Measurements from ENCODE around the gene NPHP3. TPM values are rescaled to one million over a fixed set of nuclear protein-coding genes. Genes with fewer than 3 reads are reported as not detected.

Gene NPHP3
- total and polyA plus RNA-seq, 5 donors, result 10.7 to 15.6 (median 13.3) TPM

DNA sequence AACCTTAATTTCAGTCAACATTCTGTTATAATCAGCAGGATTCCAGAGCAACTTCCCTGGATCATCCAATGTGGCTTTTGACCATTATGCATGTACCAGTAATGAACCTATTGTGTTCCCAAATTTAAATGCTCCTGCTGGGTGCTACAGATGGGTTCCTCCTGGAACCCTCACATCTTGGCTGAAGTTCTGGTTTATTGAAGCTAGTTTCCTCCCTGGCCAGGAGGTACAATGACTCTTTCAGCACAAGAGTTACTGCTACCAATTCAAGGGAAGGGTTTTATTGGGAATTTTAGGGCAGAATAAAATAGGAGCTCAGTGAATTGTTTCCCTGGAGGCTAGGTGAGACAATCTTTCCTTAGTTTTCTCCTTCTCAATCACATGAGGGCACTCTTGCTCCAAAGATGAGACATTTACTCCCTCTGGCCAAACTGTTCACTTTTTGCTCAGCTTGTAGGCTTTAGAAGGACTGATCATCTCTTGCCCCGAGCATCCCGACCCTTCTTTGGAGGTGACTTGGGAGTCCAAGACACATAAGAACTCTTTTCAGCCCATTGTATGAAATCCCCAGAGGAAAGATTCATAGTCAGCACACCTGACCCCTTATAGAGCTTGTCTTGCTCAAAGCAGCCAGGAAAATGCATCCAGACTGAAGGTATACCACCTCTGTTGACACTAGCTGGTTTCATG lies 8.8 kb upstream of the NPHP3 start:
- DNase-seq (peak in 1 of 3 donors; percentile 19), ATAC-seq (peak; percentile 83 to 88)
- H3K4me1 ChIP-seq (ENCODE audit: control insufficient read depth, insufficient read depth, low read length), result peaks cover 3% of the 10 kb centered on the region
- no peaks in the 10 kb centered on the region for H3K9me3 ChIP-seq (ENCODE audit: control insufficient read depth, low read length)
- 7% methylated on average over 2 of the region's 2 CpGs for WGBS
- intact Hi-C loops (cut with DNase I), result loop anchor here (2.0 to 10.0 kb wide), 5 partner anchors 306 to 694 kb away; partner anchors contain the start of gene TMEM108 (in 1 of the 4)
- no peak overlapping the region for H3K4me3 ChIP-seq (ENCODE audit: low read length)
- H3K27me3 ChIP-seq (ENCODE audit: control insufficient read depth, insufficient read depth), result no peaks in the 10 kb centered on the region
- H3K27ac ChIP-seq (ENCODE audit: low read length), result no peak overlapping the region

DNA sequence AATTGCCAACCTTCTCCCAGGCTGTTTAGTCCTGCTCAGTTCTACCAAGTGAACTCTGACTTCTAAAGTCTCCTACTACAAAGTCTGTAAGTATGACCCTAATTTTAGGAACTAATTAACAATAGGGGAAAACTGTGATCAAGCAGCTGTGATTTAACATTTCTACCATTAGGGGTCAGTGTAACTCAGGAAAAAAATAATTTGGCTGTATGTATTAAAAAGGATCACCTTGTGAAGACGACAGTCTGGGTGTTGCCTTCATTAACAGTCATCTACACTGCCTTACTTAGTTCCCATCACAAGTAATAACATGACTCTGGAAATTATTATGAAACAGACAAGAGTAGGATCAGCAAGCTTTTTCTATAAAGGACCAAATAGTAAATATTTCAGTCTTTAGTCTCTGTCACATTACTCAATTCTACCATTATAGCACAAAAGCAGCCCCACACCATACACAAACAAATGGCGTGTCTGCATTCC lies 4.2 kb upstream of the NPHP3 start:
- ATAC-seq, result no peak

DNA sequence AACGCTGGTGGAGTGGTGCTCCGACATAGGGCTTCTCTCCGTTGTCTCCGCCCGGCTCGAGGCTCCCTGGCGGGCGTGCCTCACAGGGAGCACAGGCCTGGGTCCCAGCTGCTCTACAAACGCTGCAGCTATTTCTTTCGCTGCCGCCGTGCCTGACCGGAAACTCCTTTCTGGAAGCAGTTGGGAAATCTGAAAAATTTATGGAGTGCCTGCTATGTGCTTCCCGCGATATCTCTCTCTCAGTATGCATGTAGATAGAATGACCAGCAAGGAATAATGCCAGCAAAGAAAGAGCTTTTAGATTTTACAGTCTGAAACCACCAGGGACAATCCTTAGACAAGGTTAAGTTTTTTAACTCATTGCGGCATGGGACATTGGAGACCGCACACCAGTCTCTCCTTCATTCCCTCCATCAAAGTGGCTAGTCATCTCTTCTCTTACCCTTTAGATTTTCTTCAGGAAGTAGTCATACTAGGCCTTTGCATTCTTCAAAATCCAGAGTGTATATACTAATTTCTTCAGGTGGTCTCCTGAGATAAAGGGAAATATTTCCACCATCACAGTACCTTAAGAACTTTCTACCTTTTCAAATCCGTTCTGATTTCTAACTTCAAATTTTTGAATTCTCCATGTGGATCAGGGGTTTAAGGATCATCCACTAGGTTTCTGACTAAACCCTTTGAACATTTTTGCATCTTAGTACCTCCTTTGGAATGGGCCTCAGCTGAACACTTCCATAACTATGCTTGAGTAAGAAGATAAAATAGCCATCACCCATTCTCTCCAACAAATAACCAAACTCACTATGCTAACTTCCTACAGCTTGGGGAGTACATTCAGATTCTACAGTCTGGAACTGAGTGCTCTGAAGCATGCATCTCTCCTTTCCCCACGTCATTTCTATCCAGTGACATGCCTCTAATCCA lies 1.1 kb upstream of the NPHP3 start:
- no peaks in the 10 kb centered on the region for H3K9me3 ChIP-seq (ENCODE audit: control insufficient read depth, low read length)
- no peaks in the 10 kb centered on the region for H3K27me3 ChIP-seq (ENCODE audit: control insufficient read depth, insufficient read depth)
- 9% methylated on average over 19 of the region's 19 CpGs for WGBS
- H3K27ac ChIP-seq (ENCODE audit: low read length), result peak overlapping the region; percentile 80
- peak in 1 of 2 donors; percentile 0 for ATAC-seq
- no peak for DNase-seq
- H3K4me3 ChIP-seq (ENCODE audit: low read length), result peak overlapping the region; percentile 65
- intact Hi-C loops (cut with DNase I), result loop anchor here in 2 of 4 donors (10.0 kb wide), 1 partner anchor 852 kb away; the partner anchor contains the start of gene CDV3 (in 2 of the 2)
- peaks cover 4% of the 10 kb centered on the region for H3K4me1 ChIP-seq (ENCODE audit: control insufficient read depth, insufficient read depth, low read length)

More for the DNA sequence above, 4.2 kb upstream of the NPHP3 start:
- WGBS, result 18% methylated on average over 2 of the region's 2 CpGs
- Histone ChIP-seq H3K27me3 (ENCODE audit: control insufficient read depth, insufficient read depth) (no peaks in the 10 kb centered on the region), H3K4me1 (ENCODE audit: control insufficient read depth, insufficient read depth, low read length) (peaks cover 2% of the 10 kb centered on the region), H3K9me3 (ENCODE audit: control insufficient read depth, low read length) (no peaks in the 10 kb centered on the region), H3K27ac (ENCODE audit: low read length) (no peak overlapping the region), H3K4me3 (ENCODE audit: low read length) (no peak overlapping the region)
- intact Hi-C loops (cut with DNase I), result loop anchor here (5.0 to 10.0 kb wide), 4 partner anchors 656 to 848 kb away; partner anchors contain the start of gene CDV3 (in 2 of the 4)
- DNase-seq, result no peak

DNA sequence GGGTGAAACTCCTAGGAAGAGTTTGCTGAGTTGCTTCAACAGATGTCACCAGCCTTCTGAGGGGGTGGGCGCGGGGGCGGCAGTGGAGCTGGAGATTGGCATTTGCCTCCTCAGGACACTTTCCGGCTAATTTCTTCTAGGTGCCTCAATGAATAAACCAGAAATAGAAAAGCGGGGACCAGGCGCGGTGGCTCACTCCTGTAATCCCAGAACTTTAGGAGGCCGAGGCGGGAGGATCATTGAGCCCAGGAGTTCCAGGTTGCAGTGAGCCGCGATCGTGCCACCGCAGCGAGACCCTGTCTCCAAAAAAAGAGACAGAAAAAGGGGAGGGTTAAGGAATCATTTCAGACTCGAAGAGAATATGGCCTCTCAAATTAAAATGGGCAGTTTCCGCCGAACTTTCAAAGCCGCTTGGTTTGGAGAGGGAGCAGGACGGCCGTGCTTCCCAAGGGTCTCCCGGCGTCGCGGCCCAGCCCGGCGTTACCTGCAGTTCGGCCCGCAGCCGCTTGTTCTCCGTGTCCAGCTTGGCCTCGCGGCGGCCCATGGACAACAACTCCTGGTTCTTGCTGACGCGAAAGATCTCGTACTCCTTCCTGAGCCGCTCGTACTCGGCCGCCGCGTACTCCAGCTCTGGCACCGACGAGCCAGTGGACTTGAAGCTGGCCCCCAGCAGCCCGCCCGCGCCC lies 587 bp downstream of the NPHP3 start:
- intact Hi-C loops (cut with DNase I), result loop anchor here in 2 of 4 donors (10.0 kb wide), 1 partner anchor 853 kb away; the partner anchor contains the start of gene CDV3 (in 2 of the 2)
- peak; percentile 76 to 91 (median 89) for DNase-seq
- peak overlapping the region; percentile 77 for H3K27ac ChIP-seq (ENCODE audit: low read length)
- peak overlapping the region; percentile 67 for H3K4me3 ChIP-seq (ENCODE audit: low read length)
- H3K27me3 ChIP-seq (ENCODE audit: control insufficient read depth, insufficient read depth), result no peaks in the 10 kb centered on the region
- peaks cover 4% of the 10 kb centered on the region for H3K4me1 ChIP-seq (ENCODE audit: control insufficient read depth, insufficient read depth, low read length)
- no peaks in the 10 kb centered on the region for H3K9me3 ChIP-seq (ENCODE audit: control insufficient read depth, low read length)
- WGBS, result 3% methylated on average over 47 of the region's 47 CpGs
- ATAC-seq, result peak; percentile 13 to 26

DNA sequence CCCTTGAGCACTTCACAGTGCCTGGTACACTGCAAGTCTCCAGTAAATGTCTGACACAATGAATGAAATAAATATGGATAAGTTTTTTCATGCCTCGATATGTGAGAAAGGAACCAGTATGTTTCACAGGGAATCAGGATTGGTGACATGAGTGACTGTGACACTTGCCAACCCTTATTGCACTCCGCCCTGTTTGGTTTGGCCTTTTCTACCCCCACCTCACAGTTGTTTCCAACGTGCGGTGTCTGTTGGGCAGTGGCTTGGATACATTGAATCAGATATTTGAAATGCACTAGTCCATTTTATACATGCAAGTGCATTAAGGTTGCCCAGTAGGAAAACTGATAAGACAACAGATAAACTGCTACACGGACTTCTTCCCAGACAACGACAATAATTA lies 2.0 kb downstream of the NPHP3 start:
- Histone ChIP-seq H3K9me3 (ENCODE audit: control insufficient read depth, low read length) (no peaks in the 10 kb centered on the region), H3K27ac (ENCODE audit: low read length) (no peak overlapping the region), H3K4me3 (ENCODE audit: low read length) (peak overlapping the region; percentile 29), H3K4me1 (ENCODE audit: control insufficient read depth, insufficient read depth, low read length) (peaks cover 4% of the 10 kb centered on the region), H3K27me3 (ENCODE audit: control insufficient read depth, insufficient read depth) (no peaks in the 10 kb centered on the region)
- 43% methylated on average over 6 of the region's 6 CpGs for WGBS
- ATAC-seq, result no peak
- intact Hi-C loops (cut with DNase I), result loop anchor here in 2 of 4 donors (10.0 kb wide), 1 partner anchor 855 kb away; the partner anchor contains the start of gene CDV3 (in 2 of the 2)
- peak in 1 of 3 donors; percentile 21 for DNase-seq

DNA sequence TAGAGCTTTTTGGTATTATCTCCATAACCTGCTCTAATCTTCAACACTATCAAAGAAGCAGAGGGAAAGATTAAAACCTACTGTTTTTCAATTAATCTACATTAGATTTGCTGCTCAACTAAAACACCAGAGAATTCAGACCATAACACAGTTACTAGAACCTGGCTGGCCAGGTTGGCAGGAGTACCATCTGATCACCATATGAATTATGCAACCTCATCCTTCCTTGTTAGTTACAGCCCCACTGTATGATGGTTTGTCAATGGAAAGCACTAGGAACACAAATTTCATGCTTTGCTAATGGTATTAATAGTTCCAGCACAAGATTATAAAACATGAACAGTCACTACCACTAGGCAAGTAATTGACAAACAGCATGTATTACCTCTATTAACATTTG lies 5.8 kb downstream of the NPHP3 start:
- ATAC-seq, result no peak
- no peak for DNase-seq
- H3K9me3 ChIP-seq (ENCODE audit: control insufficient read depth, low read length), result no peaks in the 10 kb centered on the region
- no peaks in the 10 kb centered on the region for H3K27me3 ChIP-seq (ENCODE audit: control insufficient read depth, insufficient read depth)
- no peak overlapping the region for H3K27ac ChIP-seq (ENCODE audit: low read length)
- intact Hi-C loops (cut with DNase I), result no loop called here
- peaks cover 4% of the 10 kb centered on the region for H3K4me1 ChIP-seq (ENCODE audit: control insufficient read depth, insufficient read depth, low read length)
- H3K4me3 ChIP-seq (ENCODE audit: low read length), result no peak overlapping the region

DNA sequence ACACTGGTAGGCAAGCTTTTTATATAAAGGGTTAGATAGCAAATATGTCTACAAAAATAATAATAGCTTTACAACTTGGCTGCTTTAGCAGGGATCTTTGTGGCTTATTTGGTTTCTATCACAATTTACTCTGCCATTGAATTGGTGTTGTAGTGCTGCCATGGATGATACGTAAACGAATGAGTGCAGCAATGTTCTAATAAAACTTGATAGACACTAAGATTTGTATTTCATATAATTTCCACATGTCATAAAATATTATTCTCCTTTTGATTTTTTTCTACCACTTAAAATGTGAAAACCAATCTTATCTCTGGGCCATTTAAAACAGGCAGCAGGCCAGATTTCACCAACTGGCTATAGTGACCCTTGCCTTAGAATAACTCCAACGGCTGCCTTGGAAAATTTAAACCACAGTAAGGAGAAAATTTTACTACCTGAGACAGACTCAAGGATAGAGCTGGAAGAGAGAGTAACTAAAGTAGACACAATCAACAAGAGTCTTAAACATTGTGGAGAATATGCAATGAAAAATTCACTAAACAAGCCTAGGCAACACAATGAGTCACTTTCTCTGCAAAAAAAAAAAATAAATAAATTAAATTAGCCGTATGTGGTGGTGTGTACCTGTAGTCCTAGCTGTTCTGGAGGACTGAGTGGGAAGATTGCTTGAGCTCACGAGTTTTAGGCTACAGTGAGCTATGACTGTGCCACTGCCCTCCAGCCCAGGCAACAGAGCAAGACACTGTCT lies 8.1 kb downstream of the NPHP3 start:
- ATAC-seq, result no peak
- Histone ChIP-seq H3K9me3 (ENCODE audit: control insufficient read depth, low read length) (no peaks in the 10 kb centered on the region), H3K4me1 (ENCODE audit: control insufficient read depth, insufficient read depth, low read length) (no peaks in the 10 kb centered on the region), H3K27me3 (ENCODE audit: control insufficient read depth, insufficient read depth) (no peaks in the 10 kb centered on the region), H3K27ac (ENCODE audit: low read length) (no peak overlapping the region), H3K4me3 (ENCODE audit: low read length) (no peak overlapping the region)
- 77% methylated on average over 5 of the region's 5 CpGs for WGBS
- intact Hi-C loops (cut with DNase I), result no loop called here
- no peak for DNase-seq

DNA sequence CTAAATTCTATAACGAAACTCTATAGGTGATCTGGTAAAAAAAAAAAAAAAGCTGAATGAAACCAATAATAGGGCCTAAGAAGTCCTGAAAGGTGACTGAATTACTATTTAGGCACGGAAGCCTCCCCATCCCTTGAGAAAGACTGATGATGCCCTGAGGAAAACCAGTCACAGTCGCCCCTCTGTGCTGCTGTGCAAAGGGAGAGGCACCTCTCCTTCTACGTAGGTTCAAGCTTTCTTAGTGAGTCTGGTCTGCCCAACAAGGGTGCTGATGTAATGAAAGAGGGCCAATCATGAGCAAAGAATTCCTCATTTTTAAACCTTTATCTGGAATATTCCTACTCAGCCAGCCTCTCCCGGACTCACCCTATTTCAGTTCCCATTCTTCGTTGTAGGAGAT lies 11.9 kb downstream of the NPHP3 start:
- no peaks in the 10 kb centered on the region for H3K4me1 ChIP-seq (ENCODE audit: control insufficient read depth, insufficient read depth, low read length)
- H3K27ac ChIP-seq (ENCODE audit: low read length), result no peak overlapping the region
- peak in 1 of 3 donors; percentile 33 for DNase-seq
- WGBS, result 89% methylated on average over 6 of the region's 6 CpGs
- no peak for ATAC-seq
- H3K4me3 ChIP-seq (ENCODE audit: low read length), result no peak overlapping the region
- H3K9me3 ChIP-seq (ENCODE audit: control insufficient read depth, low read length), result no peaks in the 10 kb centered on the region
- intact Hi-C loops (cut with DNase I), result no loop called here
- H3K27me3 ChIP-seq (ENCODE audit: control insufficient read depth, insufficient read depth), result no peaks in the 10 kb centered on the region

DNA sequence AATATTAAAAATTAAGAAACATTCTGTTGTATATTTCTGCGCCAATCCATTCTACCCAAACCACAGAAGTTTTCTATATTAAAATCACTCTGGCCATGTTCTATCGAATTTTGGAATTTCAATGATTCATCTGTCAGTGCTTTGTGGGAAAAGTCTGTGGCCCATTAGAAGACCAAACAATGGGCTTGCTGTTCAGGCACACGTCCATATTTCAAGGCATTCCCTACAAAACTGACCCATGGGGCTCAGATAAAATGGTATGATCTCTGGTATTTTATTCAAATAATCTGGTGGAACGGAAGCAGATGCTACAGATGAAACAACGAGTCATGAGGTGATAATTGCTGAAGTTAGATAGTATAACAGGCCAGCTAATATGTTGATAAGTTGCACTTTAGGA lies 12.4 kb downstream of the NPHP3 start:
- DNase-seq (no peak), ATAC-seq (no peak)
- WGBS, result 63% methylated on average over 5 of the region's 5 CpGs
- H3K4me3 ChIP-seq (ENCODE audit: low read length), result no peak overlapping the region
- no peaks in the 10 kb centered on the region for H3K9me3 ChIP-seq (ENCODE audit: control insufficient read depth, low read length)
- H3K27ac ChIP-seq (ENCODE audit: low read length), result no peak overlapping the region
- H3K4me1 ChIP-seq (ENCODE audit: control insufficient read depth, insufficient read depth, low read length), result no peaks in the 10 kb centered on the region
- intact Hi-C loops (cut with DNase I), result no loop called here
- H3K27me3 ChIP-seq (ENCODE audit: control insufficient read depth, insufficient read depth), result no peaks in the 10 kb centered on the region

DNA sequence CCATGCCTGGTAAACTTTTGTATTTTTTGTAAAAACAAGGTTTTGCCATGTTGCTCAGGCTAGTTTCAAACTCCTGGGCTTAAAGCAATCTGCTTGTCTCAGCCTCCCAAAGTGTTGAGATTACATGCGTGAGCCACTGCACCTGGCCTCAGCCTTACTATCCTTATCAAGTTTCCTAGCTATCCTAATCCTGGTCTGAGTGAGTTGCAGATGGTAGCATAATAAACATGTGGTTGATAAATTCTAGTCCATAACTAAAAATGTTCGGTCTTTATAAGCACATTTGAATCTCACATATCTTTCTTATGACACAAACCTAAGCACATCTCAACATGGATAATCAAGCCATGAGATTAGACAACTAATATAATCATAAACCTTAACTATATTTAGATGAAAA lies 18.5 kb downstream of the NPHP3 start:
- DNase-seq (no peak), ATAC-seq (no peak)
- no peaks in the 10 kb centered on the region for H3K9me3 ChIP-seq (ENCODE audit: control insufficient read depth, low read length)
- no peak overlapping the region for H3K4me3 ChIP-seq (ENCODE audit: low read length)
- WGBS, result 71% methylated on average over 2 of the region's 2 CpGs
- intact Hi-C loops (cut with DNase I), result no loop called here
- no peak overlapping the region for H3K27ac ChIP-seq (ENCODE audit: low read length)
- H3K27me3 ChIP-seq (ENCODE audit: control insufficient read depth, insufficient read depth), result no peaks in the 10 kb centered on the region
- H3K4me1 ChIP-seq (ENCODE audit: control insufficient read depth, insufficient read depth, low read length), result no peaks in the 10 kb centered on the region

Measured in right cardiac atrium (tissue), 5 donors.